Stimulated activated CD4-positive, alpha-beta T cell treated with anti-CD3 and anti-CD28 coated beads, Interleukin-15, amount 100 ng/mL, for 1 hour (primary cell): Measurements from ENCODE around the gene SPRED2.

Experiments
- DNase-seq, 2 donors: peaks; one replicate each; pipeline ENCODE4 v3.0.0-alpha.2; 2020; ENCODE audit warnings: low read depth in 1 of 2, low spot score in 1 of 2

SPRED2 gene

GRCh38 chr2:65369980-65370379, 62.4 kb downstream of the SPRED2 start:
- no peak for DNase-seq

- DNase-seq: no peak
Observed at GRCh38 chr2:65369574-65369973, 62.8 kb downstream of the SPRED2 start.

- DNase-seq: no peak
Observed at GRCh38 chr2:65368468-65368867, 63.9 kb downstream of the SPRED2 start.

- no peak for DNase-seq
Observed at GRCh38 chr2:65367524-65367923, 64.9 kb downstream of the SPRED2 start.

- no peak for DNase-seq
Observed at GRCh38 chr2:65366595-65367125, 65.7 kb downstream of the SPRED2 start.

- no peak for DNase-seq
Observed at GRCh38 chr2:65364986-65365733, 67.2 kb downstream of the SPRED2 start.

GRCh38 chr2:65363879-65364666, 68.3 kb downstream of the SPRED2 start:
- DNase-seq: no peak

- no peak for DNase-seq
Observed at GRCh38 chr2:65361623-65362022, 70.8 kb downstream of the SPRED2 start.

GRCh38 chr2:65360441-65360840, 72.0 kb downstream of the SPRED2 start:
- no peak for DNase-seq

GRCh38 chr2:65358678-65359400, 73.6 kb downstream of the SPRED2 start:
- no peak for DNase-seq

GRCh38 chr2:65357959-65358294, 74.5 kb downstream of the SPRED2 start:
- DNase-seq: no peak

- DNase-seq: no peak
Observed at GRCh38 chr2:65357095-65357958, 75.1 kb downstream of the SPRED2 start.

- no peak for DNase-seq
Observed at GRCh38 chr2:65355186-65355831, 77.1 kb downstream of the SPRED2 start.

GRCh38 chr2:65354773-65355172, 77.6 kb downstream of the SPRED2 start:
- DNase-seq: no peak

GRCh38 chr2:65353927-65354326, 78.5 kb downstream of the SPRED2 start:
- no peak for DNase-seq

- DNase-seq: no peak
Observed at GRCh38 chr2:65353046-65353445, 79.4 kb downstream of the SPRED2 start.

- DNase-seq: no peak
Observed at GRCh38 chr2:65351948-65352595, 80.3 kb downstream of the SPRED2 start.

- DNase-seq: no peak
Observed at GRCh38 chr2:65351234-65351947, 81.0 kb downstream of the SPRED2 start.

GRCh38 chr2:65350651-65351056, 81.7 kb downstream of the SPRED2 start:
- DNase-seq: no peak
